ENCODE measurements around the gene KDM4C. TPM values are rescaled to one million over a fixed set of nuclear protein-coding genes. Genes with fewer than 3 reads are reported as not detected.
"Not testable (repeated sequence)": the region's sequence is repeated elsewhere in the genome, so short reads cannot be mapped to it uniquely, and the experiment has no call there.

The KDM4C gene
- polyA plus RNA-seq, 4 donors: 12.6 to 27.3 (median 18.9) TPM

- Histone ChIP-seq H3K27me3 (ENCODE audit: control insufficient read depth in 3 of 3, insufficient read depth in 3 of 3, low read length in 3 of 3) (no peaks in the 10 kb centered on the region), H3K4me3 (ENCODE audit: low read depth in 1 of 3, low read length in 3 of 3) (no peak overlapping the region), H3K9me3 (ENCODE audit: control insufficient read depth in 2 of 2, insufficient read depth in 1 of 2, low read depth in 1 of 2, low read length in 1 of 2) (peaks cover 0 to 4% of the 10 kb centered on the region in 2 donors), H3K27ac (ENCODE audit: low read depth in 1 of 3, low read length in 2 of 3) (no peak overlapping the region), H3K4me1 (ENCODE audit: control insufficient read depth in 3 of 3, insufficient read depth in 2 of 3, low read depth in 1 of 3, low read length in 2 of 3) (peaks cover 0 to 22% (median 0%) of the 10 kb centered on the region in 3 donors), H3K36me3 (ENCODE audit: control insufficient read depth in 3 of 3, insufficient read depth in 2 of 3, low read depth in 1 of 3, low read length in 3 of 3) (peaks cover 0 to 16% (median 2%) of the 10 kb centered on the region in 3 donors)
- DNase-seq: no peak
- 93 to 96% (median 96%) methylated on average over 3 of the region's 3 CpGs for WGBS, 3 donors
- no peak for FAIRE-seq
Measured at GRCh38 chr9:6793203-6793602, 35.4 kb downstream of the KDM4C start.

DNA sequence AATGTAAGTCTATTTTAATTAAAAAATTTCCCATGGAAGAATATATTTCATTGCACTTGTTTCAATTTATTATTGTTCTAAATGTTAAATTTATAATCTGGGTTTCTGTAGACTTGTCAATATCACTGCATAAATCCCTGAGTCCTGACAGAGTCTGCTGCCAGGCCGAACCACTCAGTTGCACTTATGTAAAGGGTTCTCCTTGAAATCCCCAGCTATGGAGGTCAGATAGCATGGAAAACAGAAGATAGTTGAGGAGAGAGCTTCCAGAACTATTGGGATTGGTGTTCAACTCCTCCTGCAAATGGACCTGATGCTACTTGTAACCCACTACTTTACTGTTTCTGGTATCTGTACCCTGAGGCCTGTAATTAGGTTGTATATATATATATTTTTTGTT is 37.2 kb downstream of the KDM4C start:
- H3K36me3 ChIP-seq (ENCODE audit: control insufficient read depth in 3 of 3, insufficient read depth in 2 of 3, low read depth in 1 of 3, low read length in 3 of 3): peaks cover 0 to 21% (median 2%) of the 10 kb centered on the region in 3 donors
- peaks cover 0 to 11% of the 10 kb centered on the region in 2 donors for H3K9me3 ChIP-seq (ENCODE audit: control insufficient read depth in 2 of 2, insufficient read depth in 1 of 2, low read depth in 1 of 2, low read length in 1 of 2)
- FAIRE-seq (no peak), DNase-seq (no peak)
- H3K4me1 ChIP-seq (ENCODE audit: control insufficient read depth in 3 of 3, insufficient read depth in 2 of 3, low read depth in 1 of 3, low read length in 2 of 3): peaks cover 0 to 14% (median 0%) of the 10 kb centered on the region in 3 donors
- H3K27me3 ChIP-seq (ENCODE audit: control insufficient read depth in 3 of 3, insufficient read depth in 3 of 3, low read length in 3 of 3): no peaks in the 10 kb centered on the region
- no peak overlapping the region for H3K27ac ChIP-seq (ENCODE audit: low read depth in 1 of 3, low read length in 2 of 3)
- WGBS, 3 donors: 94 to 100% (median 96%) methylated on average over 1 of the region's 1 CpG
- H3K4me3 ChIP-seq (ENCODE audit: low read depth in 1 of 3, low read length in 3 of 3): no peak overlapping the region

DNA sequence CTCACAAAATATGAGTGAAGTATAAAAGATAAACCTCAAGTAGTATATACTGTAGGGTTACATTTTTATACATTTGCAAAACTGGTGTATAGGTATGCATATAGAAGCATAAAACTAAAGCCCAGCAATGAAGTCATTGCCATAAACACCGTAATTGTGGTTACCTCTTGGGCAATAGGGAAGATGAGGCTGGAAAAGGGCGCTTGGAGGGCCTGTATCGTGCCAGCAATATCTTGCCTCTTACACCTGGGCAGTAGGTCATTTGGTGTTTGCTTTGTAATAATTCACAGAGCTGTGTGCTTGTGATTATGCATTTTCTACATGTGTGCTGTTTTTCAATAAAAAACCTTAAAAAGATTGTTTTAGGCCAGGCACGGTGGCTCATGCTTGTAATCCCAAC is 45.2 kb downstream of the KDM4C start:
- H3K4me1 ChIP-seq (ENCODE audit: control insufficient read depth in 3 of 3, insufficient read depth in 2 of 3, low read depth in 1 of 3, low read length in 2 of 3): no peaks in the 10 kb centered on the region
- no peak for FAIRE-seq
- peaks cover 0 to 17% of the 10 kb centered on the region in 2 donors for H3K9me3 ChIP-seq (ENCODE audit: control insufficient read depth in 2 of 2, insufficient read depth in 1 of 2, low read depth in 1 of 2, low read length in 1 of 2)
- H3K4me3 ChIP-seq (ENCODE audit: low read depth in 1 of 3, low read length in 3 of 3): no peak overlapping the region
- no peak overlapping the region for H3K27ac ChIP-seq (ENCODE audit: low read depth in 1 of 3, low read length in 2 of 3)
- WGBS, 3 donors: 92 to 97% (median 95%) methylated on average over 4 of the region's 4 CpGs
- no peaks in the 10 kb centered on the region for H3K27me3 ChIP-seq (ENCODE audit: control insufficient read depth in 3 of 3, insufficient read depth in 3 of 3, low read length in 3 of 3)
- no peak for DNase-seq
- H3K36me3 ChIP-seq (ENCODE audit: control insufficient read depth in 3 of 3, insufficient read depth in 2 of 3, low read depth in 1 of 3, low read length in 3 of 3): peaks cover 0 to 27% (median 2%) of the 10 kb centered on the region in 3 donors

- H3K27ac ChIP-seq (ENCODE audit: low read depth in 1 of 3, low read length in 2 of 3): no peak overlapping the region
- DNase-seq (no peak), FAIRE-seq (no peak)
- H3K4me3 ChIP-seq (ENCODE audit: low read depth in 1 of 3, low read length in 3 of 3): no peak overlapping the region
- H3K27me3 ChIP-seq (ENCODE audit: control insufficient read depth in 3 of 3, insufficient read depth in 3 of 3, low read length in 3 of 3): no peaks in the 10 kb centered on the region
- 64 to 77% (median 76%) methylated on average over 1 of the region's 1 CpG for WGBS, 3 donors
- H3K4me1 ChIP-seq (ENCODE audit: control insufficient read depth in 3 of 3, insufficient read depth in 2 of 3, low read depth in 1 of 3, low read length in 2 of 3): peaks cover 0 to 2% (median 0%) of the 10 kb centered on the region in 3 donors
- peaks cover 0 to 16% (median 4%) of the 10 kb centered on the region in 3 donors for H3K36me3 ChIP-seq (ENCODE audit: control insufficient read depth in 3 of 3, insufficient read depth in 2 of 3, low read depth in 1 of 3, low read length in 3 of 3)
- H3K9me3 ChIP-seq (ENCODE audit: control insufficient read depth in 2 of 2, insufficient read depth in 1 of 2, low read depth in 1 of 2, low read length in 1 of 2): peaks cover 0 to 3% of the 10 kb centered on the region in 2 donors
Measured at GRCh38 chr9:6805532-6805931, 47.8 kb downstream of the KDM4C start.

DNA sequence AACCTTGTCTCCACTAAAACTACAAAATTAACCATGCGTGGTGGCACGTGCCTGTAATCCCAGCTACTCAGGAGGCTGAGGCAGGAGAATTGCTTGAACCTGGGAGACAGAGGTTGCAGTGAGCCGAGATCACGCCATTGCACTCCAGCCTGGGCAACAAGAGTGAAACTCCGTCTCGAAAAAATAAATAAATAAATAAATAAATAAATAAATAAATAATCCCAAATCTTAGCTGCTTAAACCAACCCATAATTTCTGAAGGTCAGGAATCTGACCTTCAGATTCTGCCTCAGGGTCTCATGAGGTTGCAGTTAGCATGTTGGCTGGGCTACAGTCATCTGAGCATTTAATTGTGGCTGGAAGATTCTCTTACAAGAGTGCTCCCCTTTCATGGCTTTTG is 48.5 kb downstream of the KDM4C start:
- not testable (repeated sequence) for DNase-seq; FAIRE-seq; H3K4me3 ChIP-seq (ENCODE audit: low read depth in 1 of 3, low read length in 3 of 3); H3K9me3 ChIP-seq (ENCODE audit: control insufficient read depth in 2 of 2, insufficient read depth in 1 of 2, low read depth in 1 of 2, low read length in 1 of 2); H3K27me3 ChIP-seq (ENCODE audit: control insufficient read depth in 3 of 3, insufficient read depth in 3 of 3, low read length in 3 of 3); H3K27ac ChIP-seq (ENCODE audit: low read depth in 1 of 3, low read length in 2 of 3); H3K4me1 ChIP-seq (ENCODE audit: control insufficient read depth in 3 of 3, insufficient read depth in 2 of 3, low read depth in 1 of 3, low read length in 2 of 3)
- WGBS, 3 donors: 98 to 100% (median 99%) methylated on average over 6 of the region's 6 CpGs
- peaks cover 0 to 18% (median 4%) of the 10 kb centered on the region in 3 donors for H3K36me3 ChIP-seq (ENCODE audit: control insufficient read depth in 3 of 3, insufficient read depth in 2 of 3, low read depth in 1 of 3, low read length in 3 of 3)

GRCh38 chr9:6807669-6808068 is 49.9 kb downstream of the KDM4C start:
- H3K27me3 ChIP-seq (ENCODE audit: control insufficient read depth in 3 of 3, insufficient read depth in 3 of 3, low read length in 3 of 3); H3K9me3 ChIP-seq (ENCODE audit: control insufficient read depth in 2 of 2, insufficient read depth in 1 of 2, low read depth in 1 of 2, low read length in 1 of 2); H3K4me3 ChIP-seq (ENCODE audit: low read depth in 1 of 3, low read length in 3 of 3); FAIRE-seq; DNase-seq; H3K27ac ChIP-seq (ENCODE audit: low read depth in 1 of 3, low read length in 2 of 3): not testable (repeated sequence)
- peaks cover 0 to 18% (median 4%) of the 10 kb centered on the region in 3 donors for H3K36me3 ChIP-seq (ENCODE audit: control insufficient read depth in 3 of 3, insufficient read depth in 2 of 3, low read depth in 1 of 3, low read length in 3 of 3)
- 91 to 94% methylated on average over 5 to 30 of the region's 30 CpGs; no CpG with 5 or more reads in 1 of the 3 donors for WGBS, 3 donors
- H3K4me1 ChIP-seq (ENCODE audit: control insufficient read depth in 3 of 3, insufficient read depth in 2 of 3, low read depth in 1 of 3, low read length in 2 of 3): peaks cover 0 to 11% (median 5%) of the 10 kb centered on the region in 3 donors

GRCh38 chr9:6811436-6811835 is 53.7 kb downstream of the KDM4C start:
- Histone ChIP-seq H3K27me3 (ENCODE audit: control insufficient read depth in 3 of 3, insufficient read depth in 3 of 3, low read length in 3 of 3) (no peaks in the 10 kb centered on the region), H3K9me3 (ENCODE audit: control insufficient read depth in 2 of 2, insufficient read depth in 1 of 2, low read depth in 1 of 2, low read length in 1 of 2) (peaks cover 0 to 3% of the 10 kb centered on the region in 2 donors), H3K27ac (ENCODE audit: low read depth in 1 of 3, low read length in 2 of 3) (no peak overlapping the region), H3K4me3 (ENCODE audit: low read depth in 1 of 3, low read length in 3 of 3) (no peak overlapping the region), H3K4me1 (ENCODE audit: control insufficient read depth in 3 of 3, insufficient read depth in 2 of 3, low read depth in 1 of 3, low read length in 2 of 3) (peaks cover 0 to 11% (median 5%) of the 10 kb centered on the region in 3 donors), H3K36me3 (ENCODE audit: control insufficient read depth in 3 of 3, insufficient read depth in 2 of 3, low read depth in 1 of 3, low read length in 3 of 3) (peaks cover 0 to 14% (median 2%) of the 10 kb centered on the region in 3 donors)
- DNase-seq (peak in 1 of 2 donors; percentile 23), FAIRE-seq (no peak)
- 35 to 62% (median 51%) methylated on average over 4 of the region's 4 CpGs for WGBS, 3 donors

DNA sequence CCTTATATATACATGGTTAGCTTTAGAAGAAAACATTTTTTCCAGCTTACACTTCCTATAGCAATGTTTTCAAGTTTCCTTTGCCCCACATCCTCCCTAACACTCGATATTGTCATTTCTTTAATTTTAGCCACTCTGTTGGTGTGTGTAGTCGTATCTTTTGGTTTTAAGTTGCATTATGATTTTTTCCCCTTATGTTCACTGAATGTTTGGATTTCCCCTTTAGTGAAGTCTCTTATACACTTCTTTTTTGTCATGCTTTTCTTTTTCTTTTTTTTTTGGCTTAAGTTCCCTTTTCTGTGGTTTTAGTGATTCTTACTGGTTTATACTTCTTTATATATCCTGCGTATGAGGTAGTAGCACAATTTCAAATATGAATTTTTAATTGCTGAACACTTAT is 58.8 kb downstream of the KDM4C start:
- 78 to 89% (median 79%) methylated on average over 3 of the region's 3 CpGs for WGBS, 3 donors
- no peak for DNase-seq
- peaks cover 0 to 4% (median 1%) of the 10 kb centered on the region in 3 donors for H3K36me3 ChIP-seq (ENCODE audit: control insufficient read depth in 3 of 3, insufficient read depth in 2 of 3, low read depth in 1 of 3, low read length in 3 of 3)
- peaks cover 2 to 20% (median 4%) of the 10 kb centered on the region in 3 donors for H3K4me1 ChIP-seq (ENCODE audit: control insufficient read depth in 3 of 3, insufficient read depth in 2 of 3, low read depth in 1 of 3, low read length in 2 of 3)
- FAIRE-seq: no peak
- H3K27me3 ChIP-seq (ENCODE audit: control insufficient read depth in 3 of 3, insufficient read depth in 3 of 3, low read length in 3 of 3): no peaks in the 10 kb centered on the region
- no peak overlapping the region for H3K4me3 ChIP-seq (ENCODE audit: low read depth in 1 of 3, low read length in 3 of 3)
- no peak overlapping the region for H3K27ac ChIP-seq (ENCODE audit: low read depth in 1 of 3, low read length in 2 of 3)
- H3K9me3 ChIP-seq (ENCODE audit: control insufficient read depth in 2 of 2, insufficient read depth in 1 of 2, low read depth in 1 of 2, low read length in 1 of 2): no peaks in the 10 kb centered on the region
